Measurements from ENCODE around the gene RTN4R. TPM values are rescaled to one million over a fixed set of nuclear protein-coding genes. Genes with fewer than 3 reads are reported as not detected.
"Not testable (repeated sequence)": the region's sequence is repeated elsewhere in the genome, so short reads cannot be mapped to it uniquely, and the experiment has no call there.

RTN4R gene
- polyA plus RNA-seq, 3 donors = 4.6 to 10.3 (median 7.1) TPM

DNA sequence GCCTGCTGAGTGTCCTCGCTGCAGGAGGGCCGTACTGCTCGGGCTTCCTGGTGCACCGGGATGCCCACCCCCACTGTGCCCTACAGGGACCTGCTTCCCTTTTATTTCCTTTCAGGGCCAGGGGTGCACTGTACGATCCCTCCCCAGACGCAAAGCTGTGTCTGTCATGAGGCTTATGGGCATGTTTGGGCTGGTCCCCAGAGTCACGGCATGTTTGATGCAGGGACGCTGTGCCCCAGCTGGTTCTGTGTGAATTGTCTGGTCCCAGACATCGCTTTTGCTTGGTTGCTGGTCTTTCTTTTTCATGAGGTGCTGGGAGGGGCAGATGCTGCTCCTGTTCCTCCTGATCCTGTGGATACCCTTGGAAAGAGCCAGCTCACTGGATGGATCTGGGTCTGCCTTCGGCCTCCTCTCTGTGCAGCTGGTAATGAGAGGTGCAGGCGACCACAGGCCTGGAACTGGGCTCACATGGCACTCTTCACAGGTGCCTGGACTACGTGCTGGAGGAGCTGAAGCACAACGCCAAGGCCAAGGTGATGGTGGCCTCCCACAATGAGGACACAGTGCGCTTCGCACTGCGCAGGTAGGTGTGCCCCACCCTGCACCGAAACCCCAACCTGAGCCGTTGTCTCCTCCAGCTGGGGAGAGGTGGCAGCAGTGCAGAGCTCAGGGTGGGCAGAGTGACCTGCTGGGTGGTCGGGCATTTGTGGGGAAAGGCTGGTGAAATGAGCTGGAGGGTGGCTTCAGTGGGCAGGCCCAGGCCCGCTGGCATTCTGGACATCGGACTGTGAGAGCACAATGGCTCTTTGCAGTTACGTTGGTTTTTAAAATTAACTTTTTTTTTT, 40.9 kb upstream of the RTN4R start:
- not testable (repeated sequence) for DNase-seq (ENCODE audit: extremely low read depth in 1 of 11, low read depth in 9 of 11, low spot score in 4 of 11)

DNA sequence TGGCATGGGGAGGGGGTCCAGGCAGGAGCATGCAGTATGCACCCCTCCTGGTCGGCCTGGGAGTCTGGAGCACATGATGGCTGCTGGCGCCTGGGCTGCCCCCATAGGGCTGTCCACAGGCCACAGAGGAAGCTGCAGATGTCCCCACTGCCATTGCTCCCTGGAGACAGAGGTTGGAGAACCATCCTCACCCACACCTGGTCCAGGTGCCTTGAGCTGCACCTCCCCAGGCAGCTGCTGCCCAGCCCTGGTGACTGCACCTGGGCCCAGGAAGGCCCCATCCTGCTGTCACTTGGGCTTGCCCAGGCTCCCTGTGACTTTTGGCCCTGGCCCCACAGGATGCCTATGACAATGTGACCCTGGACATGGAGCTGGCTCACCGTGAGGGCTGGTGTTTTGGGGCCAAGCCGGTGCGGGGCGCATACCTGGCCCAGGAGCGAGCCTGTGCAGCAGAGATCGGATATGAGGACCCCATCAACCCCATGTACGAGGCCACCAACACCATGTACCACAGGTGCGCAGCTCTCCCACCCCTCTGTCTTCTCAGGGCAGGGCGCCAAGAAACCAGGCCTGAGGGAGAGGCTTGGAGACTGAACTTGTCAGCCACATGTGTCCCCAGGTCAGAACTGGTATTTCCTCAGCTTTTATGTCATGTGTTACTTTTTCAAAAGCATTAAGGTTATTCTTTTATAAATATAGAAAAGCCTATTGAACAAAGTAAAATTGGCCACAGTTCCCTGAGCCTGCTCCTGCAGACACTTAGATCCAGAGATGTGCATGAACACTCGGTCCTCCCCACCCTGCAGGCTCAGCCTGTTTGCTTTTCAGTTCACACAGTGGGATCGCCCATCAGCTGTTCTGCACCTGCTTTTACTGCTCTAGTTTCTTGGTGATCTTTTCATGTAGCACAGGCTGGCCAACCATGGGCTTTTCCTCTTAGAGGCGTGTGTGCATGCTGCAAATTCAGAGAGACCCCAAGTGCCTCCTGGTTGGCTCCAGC, 39.6 kb upstream of the RTN4R start:
- DNase-seq (ENCODE audit: extremely low read depth in 1 of 11, low read depth in 9 of 11, low spot score in 4 of 11) = not testable (repeated sequence)

DNA sequence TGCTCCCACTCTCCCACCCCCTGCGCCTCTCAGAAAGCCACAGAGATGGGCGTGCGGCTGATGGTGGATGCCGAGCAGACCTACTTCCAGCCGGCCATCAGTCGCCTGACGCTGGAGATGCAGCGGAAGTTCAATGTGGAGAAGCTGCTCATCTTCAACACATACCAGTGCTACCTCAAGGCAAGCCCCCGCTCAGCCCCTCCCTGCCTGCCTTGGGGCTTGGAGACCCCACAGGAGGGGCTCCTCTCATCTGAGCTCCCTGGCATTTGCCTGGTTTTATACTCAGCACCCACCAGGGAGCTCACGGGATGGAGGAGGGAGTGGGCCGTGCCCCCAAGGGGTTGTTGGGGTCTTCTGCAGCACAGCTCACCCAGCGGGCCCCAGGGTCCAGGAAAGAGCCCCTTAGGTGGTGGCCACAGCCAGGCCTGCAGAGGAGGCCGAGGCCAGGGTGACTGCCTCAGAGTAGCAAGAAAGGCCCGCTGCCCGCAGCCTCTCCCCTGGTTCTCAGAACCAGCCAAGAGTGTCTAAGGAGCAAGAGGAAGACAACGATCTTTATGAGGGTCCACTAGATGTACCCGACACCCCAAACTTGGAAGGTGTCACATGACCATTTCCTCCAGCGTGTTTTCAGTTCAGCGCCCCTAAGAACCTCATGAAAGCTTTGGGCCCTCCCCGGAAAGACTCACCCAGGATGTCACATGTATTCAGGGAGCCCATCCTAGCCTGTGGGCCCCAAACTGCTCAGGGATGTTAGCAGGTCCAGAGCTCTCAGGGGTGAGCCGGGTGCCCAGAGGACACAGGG, 38.7 kb upstream of the RTN4R start:
- DNase-seq (ENCODE audit: extremely low read depth in 1 of 11, low read depth in 9 of 11, low spot score in 4 of 11) = not testable (repeated sequence)

DNA sequence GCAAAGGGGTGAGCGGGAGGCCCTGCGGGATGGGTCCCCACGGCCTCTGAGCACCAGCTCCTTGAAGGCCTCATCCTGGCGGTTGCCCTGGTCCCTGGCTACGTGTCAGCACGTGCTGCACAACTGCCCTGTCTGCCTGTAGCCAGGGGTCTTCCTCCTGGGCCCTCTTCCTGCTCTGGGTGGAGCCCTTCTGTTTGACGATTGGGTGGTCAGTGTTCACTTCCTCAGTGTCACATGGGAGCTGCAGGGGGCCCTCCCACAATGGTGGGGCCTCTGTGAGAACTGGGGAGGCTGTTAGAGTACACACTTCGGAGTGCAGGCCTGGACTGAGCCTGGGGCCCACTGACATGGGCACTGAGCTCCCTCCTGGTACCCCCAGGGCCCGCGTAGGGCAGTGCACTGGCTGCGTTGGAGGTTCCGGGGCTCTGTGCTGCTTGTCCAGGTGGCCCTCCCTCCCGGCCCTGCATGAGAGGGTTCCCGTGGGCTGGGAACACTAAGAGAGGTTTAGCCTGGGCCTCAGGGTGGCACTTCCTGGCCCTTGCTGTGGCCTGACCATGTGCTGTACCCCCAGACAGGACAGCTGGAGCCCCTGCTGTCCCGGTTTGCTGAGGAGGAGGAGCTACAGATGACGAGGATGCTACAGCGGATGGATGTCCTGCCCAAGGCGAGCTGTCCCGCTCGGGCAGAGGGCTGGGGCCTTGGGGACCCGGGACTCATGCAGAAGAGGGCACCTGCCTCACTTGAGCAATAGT, 38.0 kb upstream of the RTN4R start:
- no peak for DNase-seq (ENCODE audit: extremely low read depth in 1 of 11, low read depth in 9 of 11, low spot score in 4 of 11)

DNA sequence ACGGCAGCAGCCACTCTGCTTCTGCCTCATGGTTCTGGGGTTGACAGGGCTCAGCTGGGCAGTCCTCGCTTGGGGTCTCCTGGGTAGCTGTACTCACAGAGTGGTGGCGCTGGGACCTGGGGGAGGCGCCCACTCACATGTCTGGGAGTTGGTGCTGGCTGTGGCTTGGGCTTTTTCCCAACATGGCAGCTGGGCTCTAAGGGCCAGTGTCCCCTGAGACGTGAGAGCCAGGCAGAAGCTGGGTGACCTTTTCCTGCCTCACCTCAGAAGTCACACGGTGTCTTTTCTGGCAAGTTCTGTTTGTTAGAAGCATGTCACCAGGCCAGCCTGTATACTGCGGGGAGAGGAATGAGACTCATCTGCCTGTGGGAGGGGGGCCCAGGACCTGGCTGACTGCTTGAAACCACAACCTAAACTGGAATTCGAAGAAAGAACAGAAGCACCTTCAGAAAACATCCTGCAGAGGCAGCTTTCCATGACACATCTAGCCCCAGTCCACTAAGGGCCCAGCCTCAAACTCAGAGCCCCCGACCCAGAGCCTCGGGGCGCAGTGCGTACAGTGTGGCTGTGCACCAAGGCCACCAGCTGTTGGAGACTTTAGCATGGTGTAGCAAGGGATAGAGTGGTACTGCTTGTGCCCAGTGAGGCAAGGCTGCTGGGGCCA, 37.2 kb upstream of the RTN4R start:
- DNase-seq (ENCODE audit: extremely low read depth in 1 of 11, low read depth in 9 of 11, low spot score in 4 of 11) = not testable (repeated sequence)

DNA sequence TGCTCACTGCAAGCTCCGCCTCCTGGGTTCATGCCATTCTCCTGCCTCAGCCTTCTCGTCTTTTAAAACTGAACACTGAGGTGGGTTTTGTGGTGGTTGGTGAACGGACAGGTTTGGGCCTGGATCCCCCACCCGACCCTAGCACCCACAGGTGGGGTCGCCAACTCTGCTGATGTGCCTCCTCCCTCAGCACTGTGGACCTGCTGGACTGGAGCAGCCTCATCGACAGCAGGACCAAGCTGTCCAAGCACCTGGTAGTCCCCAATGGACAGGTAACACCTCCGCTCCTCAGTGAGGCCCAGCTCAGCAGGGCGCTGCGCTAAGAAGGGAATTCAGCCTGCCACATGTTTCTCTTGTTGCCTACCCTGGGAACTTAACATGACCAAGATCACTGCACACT, 36.5 kb upstream of the RTN4R start:
- no peak for DNase-seq (ENCODE audit: extremely low read depth in 1 of 11, low read depth in 9 of 11, low spot score in 4 of 11)

DNA sequence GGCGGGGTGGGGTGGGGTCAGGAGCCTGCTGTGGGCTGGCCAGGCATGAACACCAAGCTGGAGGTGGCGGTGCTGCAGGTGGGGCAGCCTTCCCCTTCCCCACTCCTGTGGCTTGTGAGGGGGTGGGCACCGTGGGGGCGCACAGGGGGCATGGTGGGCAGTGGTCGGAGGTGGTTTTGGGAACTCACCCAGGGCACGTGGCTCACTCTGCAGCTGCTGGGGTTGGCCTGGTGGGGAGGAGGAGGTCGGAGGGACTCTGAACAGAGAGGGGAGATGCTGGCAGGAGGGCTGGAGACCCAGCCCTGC, 35.1 kb upstream of the RTN4R start:
- DNase-seq (ENCODE audit: extremely low read depth in 1 of 11, low read depth in 9 of 11, low spot score in 4 of 11) = not testable (repeated sequence)

DNA sequence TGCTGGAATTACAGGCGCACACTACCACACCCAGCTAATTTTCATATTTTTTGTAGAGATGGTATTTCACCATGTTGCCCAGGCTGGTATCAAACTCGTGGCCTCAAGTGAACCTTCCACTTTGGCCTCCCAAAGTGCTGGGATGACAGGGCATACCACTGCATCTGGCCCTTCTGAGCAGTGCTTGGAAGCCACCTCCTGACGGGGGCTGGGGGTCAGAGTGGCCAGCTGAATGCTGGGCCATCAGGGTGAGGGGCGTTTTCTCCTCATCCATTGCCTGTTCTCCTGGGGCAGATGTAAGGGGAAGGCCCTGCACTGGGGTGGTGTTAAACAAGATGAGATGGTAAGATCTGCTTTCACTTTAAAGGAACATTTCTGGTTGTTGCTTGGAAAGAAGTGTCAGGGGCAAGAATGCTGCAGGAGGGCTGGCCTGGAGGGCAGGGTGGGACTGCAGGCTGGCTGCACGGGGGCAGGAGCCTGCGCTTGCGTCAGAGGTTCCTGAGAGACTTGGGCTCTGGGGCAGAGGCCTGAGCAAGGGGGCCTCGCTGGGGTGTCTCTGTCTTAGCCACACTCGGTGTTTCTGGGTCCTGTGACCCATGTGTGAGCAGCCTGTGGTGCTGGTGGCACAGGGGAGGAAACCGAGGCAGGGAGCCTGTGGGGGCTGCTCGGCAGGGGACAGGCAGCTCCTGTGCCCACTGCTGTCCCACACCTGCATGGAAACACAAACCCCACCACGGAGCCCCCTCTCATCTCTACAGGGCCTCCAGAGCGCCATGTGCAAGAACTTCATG, 34.5 kb upstream of the RTN4R start:
- no peak for DNase-seq (ENCODE audit: extremely low read depth in 1 of 11, low read depth in 9 of 11, low spot score in 4 of 11)

DNA sequence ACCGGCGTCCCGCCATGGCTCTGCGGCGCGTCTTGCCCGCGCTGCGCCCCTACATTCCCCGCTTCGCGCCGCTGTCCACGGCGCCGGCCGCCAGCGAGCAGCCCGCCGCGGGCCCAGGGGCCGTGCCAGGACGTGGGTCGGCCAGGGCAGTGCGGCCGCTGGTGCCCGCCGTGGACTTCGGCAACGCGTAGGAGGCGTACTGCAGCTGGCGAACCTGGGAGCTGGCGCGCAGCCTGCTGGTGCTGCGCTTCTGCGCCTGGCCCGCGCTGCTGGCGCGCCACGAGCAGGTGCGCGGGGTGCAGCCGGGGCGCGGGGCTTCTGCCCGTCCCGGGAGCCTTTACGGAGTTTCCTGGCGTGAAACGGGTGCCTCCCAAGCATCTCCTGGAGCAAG, 31.6 kb upstream of the RTN4R start:
- no peak for DNase-seq (ENCODE audit: extremely low read depth in 1 of 11, low read depth in 9 of 11, low spot score in 4 of 11)

DNA sequence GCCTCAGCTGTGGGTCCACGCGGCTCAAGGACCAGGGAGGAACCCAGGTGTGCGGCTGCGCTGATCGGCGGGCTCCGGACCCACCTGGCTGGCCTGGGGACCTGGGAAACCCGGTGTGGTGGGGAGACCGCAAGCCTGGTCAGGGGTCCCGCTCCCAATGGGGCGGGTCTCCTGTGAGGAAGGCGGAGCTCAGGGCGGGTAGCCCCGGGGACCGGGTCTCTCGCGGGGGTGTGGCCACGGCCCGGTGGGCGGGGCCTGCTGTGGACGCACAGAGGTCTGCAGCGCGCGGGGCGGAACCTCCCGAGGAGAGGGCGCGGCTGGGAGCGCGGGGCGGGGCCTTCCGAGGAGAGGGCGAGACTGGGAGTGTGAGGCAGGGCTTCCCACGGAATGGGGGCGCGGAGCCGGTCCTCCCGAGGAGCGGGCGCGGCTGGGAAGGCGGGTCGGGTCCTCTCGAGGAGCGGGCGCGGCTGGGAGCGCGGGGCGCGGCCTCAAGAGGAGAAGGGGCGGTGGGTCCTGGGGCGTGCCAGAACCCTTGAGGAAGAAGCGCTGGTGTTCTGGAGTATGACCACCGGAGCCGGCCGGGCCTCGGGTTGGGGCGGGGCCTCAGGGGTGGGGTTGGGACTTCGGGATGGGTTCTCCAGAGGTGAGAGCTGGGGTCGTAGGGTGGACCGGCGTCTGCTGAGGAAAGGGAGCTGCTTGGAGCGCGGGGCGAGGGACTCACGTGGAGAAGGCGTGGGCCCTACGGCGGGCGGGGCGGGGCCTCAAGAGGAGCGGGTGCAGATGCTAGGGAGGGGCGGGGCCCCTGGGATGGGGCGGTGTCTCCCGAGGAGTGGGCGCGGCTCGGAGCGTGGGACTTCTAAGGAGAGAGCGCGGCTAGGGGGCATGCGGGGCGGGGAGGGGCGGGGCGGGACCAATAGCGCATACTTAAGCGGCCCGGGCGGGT, 31.0 kb upstream of the RTN4R start:
- peak in 8 of 11 donors; percentile 51 to 78 (median 68) for DNase-seq (ENCODE audit: extremely low read depth in 1 of 11, low read depth in 9 of 11, low spot score in 4 of 11)

DNA sequence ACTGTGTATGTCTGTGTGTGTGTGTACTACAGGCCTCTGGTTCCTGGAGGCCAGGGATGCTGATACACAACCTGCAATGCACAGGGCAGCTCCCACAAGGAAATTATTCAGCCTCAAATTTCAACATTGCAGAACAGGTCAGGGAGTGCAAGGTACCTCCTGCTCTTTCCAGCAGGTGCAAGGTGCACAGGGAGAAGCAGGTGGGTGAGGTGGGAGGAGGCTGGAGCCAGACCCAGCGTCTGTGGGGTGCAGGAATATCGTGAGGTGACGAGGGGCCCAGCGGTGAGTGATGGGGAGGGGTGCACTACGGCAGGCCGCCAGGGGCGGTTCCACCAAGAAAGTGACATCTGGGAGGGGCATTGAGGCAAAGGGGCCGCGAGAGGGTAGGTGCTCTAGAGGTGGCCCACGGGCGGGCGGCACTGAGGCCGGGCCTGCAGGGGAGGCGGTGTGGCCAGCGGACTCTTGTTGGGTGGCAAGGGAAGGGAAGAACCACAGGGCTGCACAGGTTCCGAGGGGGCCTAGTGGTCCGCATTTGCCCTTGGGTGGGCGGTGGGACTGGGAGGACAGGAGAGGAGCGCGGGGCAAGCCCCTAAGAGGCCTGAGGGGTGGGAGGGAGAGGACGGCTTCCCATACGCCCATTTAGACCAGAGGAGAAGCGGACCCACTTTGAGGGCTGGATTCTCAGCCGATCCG, 30.1 kb upstream of the RTN4R start:
- DNase-seq (ENCODE audit: extremely low read depth in 1 of 11, low read depth in 9 of 11, low spot score in 4 of 11) = no peak

DNA sequence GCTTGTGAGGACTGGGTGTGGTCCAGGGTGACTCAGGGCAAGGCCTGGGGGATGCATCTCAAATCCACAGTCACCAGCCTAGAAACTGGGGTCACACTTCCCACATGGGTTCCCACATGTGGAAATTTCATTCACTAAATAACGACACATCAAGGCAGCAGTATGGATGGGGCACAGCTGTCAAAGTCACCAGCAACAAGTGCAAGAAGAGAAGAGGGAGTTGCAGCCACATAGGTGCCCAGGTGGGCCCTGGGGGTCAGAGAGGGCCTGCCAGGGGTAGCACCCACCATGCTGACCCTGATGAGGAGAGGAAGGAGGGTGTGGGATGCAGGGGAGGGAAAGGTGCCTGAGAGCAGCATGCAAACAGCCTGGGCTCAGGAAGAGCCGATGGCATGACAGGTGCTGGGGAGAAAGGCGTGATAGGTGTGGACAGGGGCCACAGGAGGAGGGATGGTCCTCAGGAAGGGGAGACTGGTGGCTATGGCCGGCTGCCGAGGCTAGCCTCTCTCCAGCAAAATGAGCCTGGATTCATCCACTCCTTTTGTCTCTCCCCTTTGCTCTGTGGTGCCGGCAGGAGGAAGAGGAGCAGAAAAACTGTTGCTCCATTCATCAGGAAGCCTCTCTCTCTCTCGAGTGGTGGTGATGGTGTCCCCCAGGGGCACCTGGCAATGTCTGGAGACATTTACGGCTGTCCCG, 29.4 kb upstream of the RTN4R start:
- DNase-seq (ENCODE audit: extremely low read depth in 1 of 11, low read depth in 9 of 11, low spot score in 4 of 11) = no peak

DNA sequence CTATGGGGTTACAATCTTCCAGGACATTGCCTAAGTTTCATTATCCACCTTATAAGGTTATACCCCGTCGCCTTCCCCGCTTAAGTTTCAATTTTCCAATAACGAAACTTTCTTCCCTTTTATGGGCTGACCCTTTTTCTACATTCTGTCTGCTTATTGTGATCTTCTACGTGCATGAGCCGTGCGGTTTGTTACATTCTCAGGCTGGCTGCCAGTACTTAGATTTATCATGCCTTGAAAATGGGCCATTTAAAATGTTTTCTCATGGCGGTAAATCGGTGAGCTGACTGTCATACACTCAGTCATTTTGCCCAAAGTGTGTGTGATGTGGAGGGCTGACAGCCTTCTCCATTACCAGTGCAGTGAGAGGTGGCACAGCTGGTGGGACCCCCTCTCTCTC, 28.5 kb upstream of the RTN4R start:
- DNase-seq (ENCODE audit: extremely low read depth in 1 of 11, low read depth in 9 of 11, low spot score in 4 of 11) = no peak

DNA sequence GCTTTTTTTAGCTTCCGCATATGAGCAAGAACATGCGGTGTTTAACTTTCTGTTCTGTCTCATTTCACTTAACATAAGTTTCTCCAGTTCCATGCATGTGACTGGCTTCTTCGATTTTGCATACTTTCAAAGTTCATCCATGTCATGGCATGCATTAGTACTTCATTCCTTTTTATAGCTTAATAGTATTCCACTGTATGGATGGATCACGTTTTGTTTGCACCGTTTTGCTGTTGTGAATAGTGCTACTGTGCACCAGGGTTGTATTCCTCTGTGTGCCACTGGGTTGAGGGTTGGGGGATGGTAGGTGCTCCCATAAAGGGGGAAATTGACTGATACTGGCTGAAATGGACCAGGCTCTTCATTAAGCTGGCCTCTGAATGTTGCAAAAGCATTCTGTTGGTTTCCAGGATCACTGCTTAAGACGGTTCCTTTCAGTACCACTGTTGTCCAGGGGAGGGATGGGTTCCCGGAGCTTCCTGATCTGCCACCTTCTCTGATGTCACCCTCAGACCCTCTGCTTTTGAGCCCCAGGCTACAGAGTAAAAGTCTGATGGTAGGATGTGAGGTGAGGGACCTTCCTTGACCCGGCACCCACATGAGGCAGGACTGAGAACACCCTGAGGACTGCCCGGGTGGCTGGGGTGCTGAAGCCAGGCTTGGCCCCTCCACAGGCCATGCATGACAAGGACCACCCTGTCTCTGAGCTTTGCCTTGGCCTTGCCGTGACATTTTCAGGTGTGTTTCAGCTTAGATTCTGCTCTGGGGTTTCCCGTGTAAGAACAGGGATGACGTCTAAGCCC, 27.3 kb upstream of the RTN4R start:
- DNase-seq (ENCODE audit: extremely low read depth in 1 of 11, low read depth in 9 of 11, low spot score in 4 of 11) = no peak
